Suprapubic skin (tissue), 4 donors: ENCODE measurements around the gene BST1. TPM values are rescaled to one million over a fixed set of nuclear protein-coding genes. Genes with fewer than 3 reads are reported as not detected.

Experiments used
- DNase-seq, 2 donors: peaks; one replicate each; pipeline ENCODE4 v3.0.0-alpha.2; 2019; ENCODE audit warnings: low spot score in 2 of 2
- H3K27ac ChIP-seq: fragments of 200-600 bp; sonication (generic); one replicate; pipeline ENCODE4 v1.5.1; 2019
- H3K27me3 ChIP-seq: fragments of 200-600 bp; sonication (generic); one replicate; pipeline ENCODE4 v1.5.1; 2019
- H3K36me3 ChIP-seq: fragments of 200-600 bp; sonication (generic); one replicate; pipeline ENCODE4 v1.5.1; 2019
- H3K4me1 ChIP-seq: fragments of 200-600 bp; sonication (generic); one replicate; pipeline ENCODE4 v1.5.1; 2019
- H3K4me3 ChIP-seq: fragments of 200-600 bp; sonication (generic); one replicate; pipeline ENCODE4 v1.5.1; 2019; ENCODE audit warnings: mild to moderate bottlenecking
- H3K9me3 ChIP-seq: fragments of 200-600 bp; sonication (generic); one replicate; pipeline ENCODE4 v1.5.1; 2019
- CTCF ChIP-seq, 2 donors: fragments of 200-600 bp in 1 of 2; fragments of 450-650 bp in 1 of 2; sonication (generic) in 1 of 2; IDR thresholded peaks; one replicate each; pipeline ENCODE4 v1.5.1; 2016 to 2019; ENCODE audit warnings: antibody characterized with exemption in 2 of 2, mild to moderate bottlenecking in 1 of 2, moderate library complexity in 1 of 2
- EP300 ChIP-seq: sonication (generic); formaldehyde crosslinking; IDR thresholded peaks from one replicate; pipeline ENCODE4 v1.6.1; 2017; ENCODE audit warnings: antibody characterized with exemption
- POLR2A ChIP-seq, 2 donors: fragments of 450-650 bp; IDR thresholded peaks; one replicate each; pipeline ENCODE4 v1.6.1; 2017; ENCODE audit warnings: antibody characterized with exemption in 2 of 2, mild to moderate bottlenecking in 2 of 2, moderate library complexity in 2 of 2
- POLR2AphosphoS5 ChIP-seq, 3 donors: sonication (generic); formaldehyde crosslinking; IDR thresholded peaks; one replicate each; pipeline ENCODE4 v1.6.1; 2017; ENCODE audit warnings: antibody characterized with exemption in 3 of 3
- WGBS: methylation state at CpG from one replicate; pipeline ENCODE4 v1.1.5; 2018; 5-methylcytosine and 5-hydroxymethylcytosine counted together
- total RNA-seq, 4 donors: library from RNA; depleted of rRNA; stranded (reverse); fragments of >200 nt; gene quantifications; one replicate each; pipeline ENCODE4 v1.1.0, GENCODE V29; 2016

Gene BST1
- total RNA-seq, 4 donors from 2014 or later, result 2.2 to 8.4 (median 4.0) TPM

DNA sequence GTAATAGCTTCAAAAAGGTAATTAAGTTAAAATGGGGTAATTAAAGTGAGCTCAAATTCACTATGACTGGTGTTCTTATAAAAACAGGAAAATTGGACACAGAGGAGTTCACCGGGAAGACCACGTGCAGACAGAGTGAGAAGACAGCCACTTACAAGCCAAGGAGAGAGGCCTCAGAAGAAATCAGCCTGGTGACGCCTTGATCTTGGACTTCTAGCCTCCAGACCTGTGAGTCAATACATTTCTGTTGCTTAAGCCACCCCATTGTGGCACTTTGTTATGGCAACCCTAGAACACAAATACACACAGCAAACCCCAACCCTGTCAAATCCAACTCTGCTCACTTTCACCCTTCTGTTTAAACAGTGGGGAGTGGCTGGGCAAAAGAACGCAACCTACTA is 71.2 kb downstream of the BST1 start:
- Histone ChIP-seq H3K4me1 (peaks cover 9% of the 10 kb centered on the region), H3K9me3 (no peaks in the 10 kb centered on the region), H3K27ac (no peak overlapping the region), H3K4me3 (no peak overlapping the region), H3K36me3 (no peaks in the 10 kb centered on the region), H3K27me3 (peaks cover 15% of the 10 kb centered on the region)
- WGBS, result 95% methylated on average over 4 of the region's 4 CpGs
- TF ChIP-seq POLR2AphosphoS5 (IDR thresholded peaks at IDR 0.05), result no peak
- TF ChIP-seq EP300, result no peak
- TF ChIP-seq CTCF (IDR thresholded peaks at IDR 0.05), result no peak
- no peak for TF ChIP-seq POLR2A (IDR thresholded peaks at IDR 0.05)
- DNase-seq, result no peak

DNA sequence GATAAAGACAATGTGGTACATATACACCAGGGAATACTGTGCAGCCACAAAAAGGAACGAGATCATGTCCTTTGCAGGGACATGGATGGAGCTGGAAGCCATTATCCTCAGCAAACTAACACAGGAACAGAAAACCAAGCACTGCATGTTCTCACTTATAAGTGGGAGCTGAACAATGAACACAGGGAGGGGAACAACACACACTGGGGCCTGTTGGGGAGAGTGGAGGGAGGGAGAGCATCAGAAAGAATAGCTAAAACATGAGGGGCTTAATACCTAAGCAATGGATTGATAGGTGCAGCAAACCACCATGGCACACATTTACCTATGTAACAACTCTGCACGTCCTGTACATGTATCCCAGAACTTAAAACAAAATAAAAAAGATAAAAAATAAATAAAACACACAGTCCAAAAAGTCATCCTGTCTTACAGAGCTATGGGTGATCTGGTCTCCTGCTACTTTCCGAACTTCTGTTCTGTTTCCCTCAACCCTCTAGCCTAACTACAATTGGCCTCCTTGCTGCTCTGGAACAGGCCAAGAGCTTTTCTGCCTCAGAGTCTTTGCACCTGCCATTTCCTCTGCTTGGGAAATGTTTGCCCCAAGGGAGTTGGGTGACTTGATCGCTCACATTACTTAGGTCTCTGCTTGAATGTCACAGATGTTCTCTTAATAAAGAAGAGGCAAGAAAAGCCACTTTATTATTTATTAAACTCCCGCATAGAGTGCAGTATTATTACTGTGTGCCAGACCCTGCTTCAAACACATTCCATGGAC is 74.2 kb downstream of the BST1 start:
- Histone ChIP-seq H3K9me3 (no peaks in the 10 kb centered on the region), H3K27me3 (peaks cover 15% of the 10 kb centered on the region), H3K4me1 (peaks cover 18% of the 10 kb centered on the region), H3K27ac (no peak overlapping the region), H3K4me3 (no peak overlapping the region), H3K36me3 (no peaks in the 10 kb centered on the region)
- WGBS, result 91% methylated on average over 5 of the region's 5 CpGs
- TF ChIP-seq CTCF (IDR thresholded peaks at IDR 0.05), result no peak
- no peak for TF ChIP-seq POLR2AphosphoS5 (IDR thresholded peaks at IDR 0.05)
- TF ChIP-seq POLR2A (IDR thresholded peaks at IDR 0.05), result no peak
- no peak for TF ChIP-seq EP300
- DNase-seq, result no peak

GRCh38 chr4:15777697-15778288 is 74.9 kb downstream of the BST1 start:
- no peaks in the 10 kb centered on the region for H3K36me3 ChIP-seq
- H3K27ac ChIP-seq, result no peak overlapping the region
- H3K4me3 ChIP-seq, result no peak overlapping the region
- TF ChIP-seq POLR2A (IDR thresholded peaks at IDR 0.05) (no peak), EP300 (no peak), CTCF (IDR thresholded peaks at IDR 0.05) (no peak), POLR2AphosphoS5 (IDR thresholded peaks at IDR 0.05) (no peak)
- WGBS, result 79% methylated on average over 7 of the region's 7 CpGs
- H3K27me3 ChIP-seq, result peaks cover 14% of the 10 kb centered on the region
- H3K9me3 ChIP-seq, result no peaks in the 10 kb centered on the region
- H3K4me1 ChIP-seq, result peaks cover 18% of the 10 kb centered on the region
- DNase-seq, result no peak

DNA sequence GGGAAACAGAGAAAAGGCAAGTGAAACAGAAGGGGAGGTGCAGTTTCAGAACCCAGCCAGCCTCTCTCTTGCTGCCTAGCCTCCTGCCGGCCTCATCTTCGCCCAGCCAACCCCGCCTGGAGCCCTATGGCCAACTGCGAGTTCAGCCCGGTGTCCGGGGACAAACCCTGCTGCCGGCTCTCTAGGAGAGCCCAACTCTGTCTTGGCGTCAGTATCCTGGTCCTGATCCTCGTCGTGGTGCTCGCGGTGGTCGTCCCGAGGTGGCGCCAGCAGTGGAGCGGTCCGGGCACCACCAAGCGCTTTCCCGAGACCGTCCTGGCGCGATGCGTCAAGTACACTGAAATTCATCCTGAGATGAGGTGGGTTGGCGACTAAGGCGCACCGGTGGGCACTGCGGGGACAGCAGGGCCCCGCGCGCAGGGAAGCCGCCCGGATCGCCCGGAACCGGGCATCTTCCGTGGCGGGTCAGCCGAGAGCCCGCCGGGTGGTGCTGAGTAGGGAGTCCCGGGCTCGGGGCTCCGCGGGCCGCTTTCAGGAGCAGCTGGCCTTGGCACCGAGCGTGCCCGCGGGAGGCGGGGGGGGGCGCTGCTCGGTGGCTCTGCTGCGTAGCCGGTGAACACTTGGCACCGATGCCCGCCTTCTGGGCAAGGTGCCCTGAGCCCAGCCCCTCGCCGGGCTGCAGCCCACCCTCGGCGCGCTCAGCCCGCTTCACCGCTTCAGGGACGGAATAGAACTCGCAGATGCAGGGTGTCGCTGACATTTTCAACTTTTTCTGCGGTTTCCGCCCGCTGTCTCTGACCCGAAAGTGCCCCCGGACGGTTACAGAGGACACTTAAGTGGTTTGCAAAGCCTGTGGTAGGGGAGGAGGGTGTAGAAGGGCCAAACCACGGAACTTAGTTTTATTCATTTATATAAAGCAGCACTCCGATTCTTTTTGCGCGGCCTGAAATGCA is 75.7 kb downstream of the BST1 start, which contains the start of gene CD38:
Gene CD38 (plus strand): TSS at position 40 of the 953 bp plus-strand sequence. CDS start 87 bp downstream, at position 127.
- no peak within 1 kb of the TSS for H3K27ac ChIP-seq
- peaks cover 18% of the 10 kb centered on the region for H3K4me1 ChIP-seq
- no peaks in the 10 kb centered on the region for H3K36me3 ChIP-seq
- WGBS, result 5% methylated on average over 37 of the region's 76 CpGs
- peak within 1 kb of the TSS; percentile 50 for H3K4me3 ChIP-seq
- DNase-seq, result no peak
- TF ChIP-seq CTCF (IDR thresholded peaks at IDR 0.05) (no peak), POLR2A (IDR thresholded peaks at IDR 0.05) (no peak)
- H3K9me3 ChIP-seq, result no peaks in the 10 kb centered on the region
- peaks cover 9% of the 10 kb centered on the region for H3K27me3 ChIP-seq
